Heart right ventricle (tissue), 16 donors: ENCODE data around the gene HPCAL1. TPM values are rescaled to one million over a fixed set of nuclear protein-coding genes. Genes with fewer than 3 reads are reported as not detected.

Source experiments
- ATAC-seq, 8 donors: fragments of 200-7000 bp; cut with Tn5 transposase; one replicate each; pipeline ENCODE4 v1.9.1; 2020; ENCODE audit warnings: mild to moderate bottlenecking in 8 of 8, moderate library complexity in 8 of 8, moderate number of reproducible peaks in 1 of 8
- DNase-seq, 2 donors: peaks; one replicate each; pipeline ENCODE4 v3.0.0-alpha.2; 2020
- H3K27ac ChIP-seq, 10 donors: fragments of 200-600 bp; sonication (generic) in 2 of 10; one replicate each; pipeline versions ENCODE4 v1.5.0 to v1.8.0; 2020 to 2022; ENCODE audit warnings: mild to moderate bottlenecking in 3 of 10
- H3K27me3 ChIP-seq, 7 donors: fragments of 200-600 bp; one replicate each; pipeline ENCODE4 v1.8.0; 2021 to 2022; ENCODE audit warnings: mild to moderate bottlenecking in 2 of 7
- H3K36me3 ChIP-seq, 9 donors: fragments of 200-600 bp; sonication (generic) in 1 of 9; one replicate each; pipeline versions ENCODE4 v1.5.0 to v1.8.0; 2020 to 2022; ENCODE audit warnings: mild to moderate bottlenecking in 2 of 9
- H3K4me1 ChIP-seq, 9 donors: fragments of 200-600 bp; sonication (generic) in 1 of 9; one replicate each; pipeline versions ENCODE4 v1.5.0 to v1.8.0; 2020 to 2022; ENCODE audit warnings: mild to moderate bottlenecking in 4 of 9
- H3K4me3 ChIP-seq, 10 donors: fragments of 200-600 bp; sonication (generic) in 2 of 10; one replicate each; pipeline versions ENCODE4 v1.5.0 to v1.8.0; 2020 to 2022; ENCODE audit warnings: mild to moderate bottlenecking in 7 of 10, moderate library complexity in 2 of 10
- H3K9me3 ChIP-seq, 11 donors: fragments of 200-600 bp in 10 of 11; sonication (generic) in 2 of 11; one replicate each; pipeline versions ENCODE4 v1.5.0 to v1.8.0; 2013 to 2022; ENCODE audit warnings: mild to moderate bottlenecking in 2 of 11, control low read depth in 1 of 11, moderate library complexity in 1 of 11
- CTCF ChIP-seq, 9 donors: fragments of 200-600 bp; sonication (generic) in 2 of 9; IDR thresholded peaks; one replicate each; pipeline versions ENCODE4 v1.5.0 to v1.8.0; 2021 to 2022; ENCODE audit warnings: antibody characterized with exemption in 9 of 9, mild to moderate bottlenecking in 5 of 9, moderate library complexity in 1 of 9
- WGBS, 2 donors: extraction: QIAGEN DNeasy Blood & Tissue Kit; methylation state at CpG; one replicate each; pipeline ENCODE4 v1.1.7; 2013; ENCODE audit warnings: inconsistent platforms in 1 of 2; 5-methylcytosine and 5-hydroxymethylcytosine counted together
- intact Hi-C, 10 donors: fragments of 100-400 bp; cut with DNase I; formaldehyde crosslinking; loops; one replicate each; pipeline versions ENCODE4 v1.11.1 to v1.14.2; 2022
- polyA plus RNA-seq, 2 donors: library from polyadenylated mRNA; stranded (reverse); fragments of 200-250 nt; gene quantifications; one replicate each; pipeline ENCODE4 v1.2.3, GENCODE V29; 2013
- total RNA-seq, 10 donors: library from RNA; stranded (reverse); fragmentation: NEBNext Ultra II Directional in 3 of 10; extraction: Animal tissue kit (Norgen Biotek cat#: 25700) in 3 of 10; gene quantifications; one replicate each; pipeline versions ENCODE4 v1.2.1 to v1.2.4, GENCODE V29; 2021 to 2023
- donor health status: Arrhythmogenic right ventricular cardiomyopathy.
- donor health status: ischemic (EF 13 %, LVEDD 7.1; RV severe dilation, severe dysfunction).
- donor health status: healthy with polysubstance abuse.
- donor health status: DM: no; HTN: yes; CAD: no.
- donor health status: DM: no; HTN: no; CAD: no.
- donor health status: ischemic (EF 25% LVEDD 6.9; RV normal size, moderate dysfunction).
- donor health status: ischemic (EF 25% LVEDD 5.7; RV mildly dilated, moderate dysfunction).
- donor health status: healthy.
- donor health status: DM: yes; HTN: yes; CAD: no.
- donor health status: Ischemic cardiomyopathy.
- donor health status: ischemic (EF 35%, LVEDD 5.7; RV mildly dilated, moderate dysfunction).
- donor health status: nonischemic (EF 11% LVEDD 7.7; RV severe dilation, severe dysfunction).
- donor health status: DM: yes; HTN: yes; CAD: no.
- donor health status: PGD.
- donor health status: ischemic (EF 29% LVEDD 5.4; RV normal size, mild dysfunction).
- donor health status: nonischemic (EF 23%, LVEDD 6.1; RV moderate dilation, normal function).

Gene HPCAL1
- total and polyA plus RNA-seq, 12 donors: 15.8 to 49.2 (median 27.5) TPM

- Histone ChIP-seq H3K27me3 (no peaks in the 10 kb centered on the region), H3K9me3 (no peaks in the 10 kb centered on the region), H3K4me1 (peaks cover 0 to 48% (median 10%) of the 10 kb centered on the region in 9 donors), H3K27ac (no peak overlapping the region), H3K36me3 (no peaks in the 10 kb centered on the region), H3K4me3 (no peak overlapping the region)
- intact Hi-C loops: no loop called here
- no peak for ATAC-seq
- TF ChIP-seq CTCF (IDR thresholded peaks at IDR 0.05): no peak
- 92 to 96% methylated on average over 16 of the region's 16 CpGs for whole genome bisulfite sequencing, 2 donors
- no peak for DNase-seq
Observed at GRCh38 chr2:10367472-10368439, 65.1 kb downstream of the HPCAL1 start.

GRCh38 chr2:10368491-10369231 lies 66.0 kb downstream of the HPCAL1 start:
- H3K27me3 ChIP-seq: no peaks in the 10 kb centered on the region
- DNase-seq (no peak), ATAC-seq (no peak)
- H3K4me1 ChIP-seq: peaks cover 0 to 39% (median 10%) of the 10 kb centered on the region in 9 donors
- 89 to 95% methylated on average over 24 of the region's 24 CpGs for WGBS, 2 donors
- intact Hi-C loops: no loop called here
- no peak overlapping the region for H3K27ac ChIP-seq
- no peak overlapping the region for H3K4me3 ChIP-seq
- no peaks in the 10 kb centered on the region for H3K9me3 ChIP-seq
- H3K36me3 ChIP-seq: peaks cover 0 to 1% (median 0%) of the 10 kb centered on the region in 9 donors
- no peak for TF ChIP-seq CTCF (IDR thresholded peaks at IDR 0.05)

- H3K9me3 ChIP-seq: no peaks in the 10 kb centered on the region
- no peak overlapping the region for H3K27ac ChIP-seq
- H3K4me1 ChIP-seq: peaks cover 0 to 33% (median 9%) of the 10 kb centered on the region in 9 donors
- WGBS, 2 donors: 78 to 79% methylated on average over 14 of the region's 14 CpGs
- peaks cover 0 to 4% (median 0%) of the 10 kb centered on the region in 9 donors for H3K36me3 ChIP-seq
- H3K4me3 ChIP-seq: no peak overlapping the region
- intact Hi-C loops: no loop called here
- TF ChIP-seq CTCF (IDR thresholded peaks at IDR 0.05): no peak
- H3K27me3 ChIP-seq: no peaks in the 10 kb centered on the region
- ATAC-seq: no peak
- DNase-seq: no peak
Observed at GRCh38 chr2:10369269-10370255, 66.9 kb downstream of the HPCAL1 start.
